HepG2 (cell line): ENCODE measurements around the gene ZNF230. TPM values are rescaled to one million over a fixed set of nuclear protein-coding genes. Genes with fewer than 3 reads are reported as not detected.

Source experiments
- AGO1 ChIP-seq: fragments of 200-400 bp; formaldehyde crosslinking; IDR thresholded peaks from 2 replicates; pipeline ENCODE4 v1.6.1; 2017; ENCODE audit warnings: mild to moderate bottlenecking, low read depth, low read length, moderate library complexity; ENCODE audit not compliant: poor library complexity, severe bottlenecking
- AKAP8 ChIP-seq: sonication (generic); formaldehyde crosslinking; IDR thresholded peaks from 2 replicates; pipeline ENCODE4 v1.5.1; 2020; ENCODE audit warnings: mild to moderate bottlenecking, missing genetic modification reagents
- ATF3 ChIP-seq: sonication (generic); formaldehyde crosslinking; IDR thresholded peaks from 2 replicates; pipeline ENCODE4 v1.4.0; 2020; ENCODE audit warnings: missing genetic modification reagents
- BCL6 ChIP-seq: IDR thresholded peaks from 2 replicates; pipeline ENCODE4 v1.6.1; 2016; ENCODE audit warnings: missing genetic modification reagents, missing compliant biosample characterization
- CHCHD3 ChIP-seq: sonication (generic); formaldehyde crosslinking; IDR thresholded peaks from 2 replicates; pipeline ENCODE4 v1.8.0; 2022; ENCODE audit warnings: mild to moderate bottlenecking, missing genetic modification reagents, moderate library complexity
- CHD2 ChIP-seq: IDR thresholded peaks from 2 replicates; pipeline ENCODE4 v1.6.1; 2011; ENCODE audit warnings: low read depth, low read length, improper control_type of control experiment
- HIVEP1 ChIP-seq: sonication (generic); formaldehyde crosslinking; IDR thresholded peaks from 2 replicates; pipeline ENCODE4 v1.4.0; 2020; ENCODE audit warnings: mild to moderate bottlenecking, missing genetic modification reagents
- KLF15 ChIP-seq: sonication (generic); formaldehyde crosslinking; IDR thresholded peaks from 2 replicates; pipeline ENCODE4 v1.8.1; 2023; ENCODE audit warnings: borderline replicate concordance, mild to moderate bottlenecking, inconsistent platforms, missing genetic modification reagents, mixed read lengths
- MAF1 ChIP-seq: sonication (generic); formaldehyde crosslinking; IDR thresholded peaks from 2 replicates; pipeline ENCODE4 v1.5.0; 2020; ENCODE audit warnings: missing genetic modification reagents, borderline replicate concordance
- MXI1 ChIP-seq: IDR thresholded peaks from 3 replicates; pipeline ENCODE4 v1.6.1; 2012; ENCODE audit warnings: low read depth, low read length, inconsistent platforms, borderline replicate concordance
- NCOA1 ChIP-seq: sonication (generic); formaldehyde crosslinking; IDR thresholded peaks from 2 replicates; pipeline ENCODE4 v1.9.0; 2021; ENCODE audit warnings: missing genetic modification reagents
- SALL1 ChIP-seq: sonication (generic); formaldehyde crosslinking; IDR thresholded peaks from 2 replicates; pipeline ENCODE4 v1.8.0; 2022; ENCODE audit warnings: mild to moderate bottlenecking, missing genetic modification reagents
- SETDB1 ChIP-seq: sonication (generic); formaldehyde crosslinking; IDR thresholded peaks from 2 replicates; pipeline ENCODE4 v1.5.1; 2020; ENCODE audit warnings: missing genetic modification reagents, mild to moderate bottlenecking, borderline replicate concordance
- SMARCE1 ChIP-seq: fragments of 450-650 bp; IDR thresholded peaks from 2 replicates; pipeline ENCODE4 v1.6.1; 2017; ENCODE audit warnings: borderline replicate concordance
- SNAPC2 ChIP-seq: sonication (generic); formaldehyde crosslinking; IDR thresholded peaks from 2 replicates; pipeline ENCODE4 v1.8.1; 2022; ENCODE audit warnings: mild to moderate bottlenecking, missing genetic modification reagents
- TIGD3 ChIP-seq: sonication (generic); formaldehyde crosslinking; IDR thresholded peaks from 2 replicates; pipeline ENCODE4 v1.5.1; 2020; ENCODE audit warnings: mild to moderate bottlenecking, missing genetic modification reagents, borderline replicate concordance
- ZBTB1 ChIP-seq: sonication (generic); formaldehyde crosslinking; IDR thresholded peaks from 2 replicates; pipeline ENCODE4 v1.4.0; 2020; ENCODE audit warnings: missing genetic modification reagents, borderline replicate concordance
- ZBTB20 ChIP-seq: sonication (generic); formaldehyde crosslinking; IDR thresholded peaks from 2 replicates; pipeline ENCODE4 v1.8.1; 2023; ENCODE audit warnings: missing genetic modification reagents, low read depth, mild to moderate bottlenecking, borderline replicate concordance
- ZBTB4 ChIP-seq: sonication (generic); formaldehyde crosslinking; IDR thresholded peaks from 2 replicates; pipeline ENCODE4 v1.4.0; 2020; ENCODE audit warnings: missing genetic modification reagents, mild to moderate bottlenecking, borderline replicate concordance
- ZFY ChIP-seq: sonication (generic); formaldehyde crosslinking; IDR thresholded peaks from 2 replicates; pipeline ENCODE4 v1.4.0; 2020; ENCODE audit warnings: missing genetic modification reagents
- ZNF251 ChIP-seq: sonication (generic); formaldehyde crosslinking; IDR thresholded peaks from 2 replicates; pipeline ENCODE4 v1.9.0; 2021; ENCODE audit warnings: mild to moderate bottlenecking, missing genetic modification reagents
- ZNF333 ChIP-seq: sonication (generic); formaldehyde crosslinking; IDR thresholded peaks from 2 replicates; pipeline ENCODE4 v1.4.0; 2020; ENCODE audit warnings: mild to moderate bottlenecking, missing genetic modification reagents, borderline replicate concordance
- ZNF484 ChIP-seq: sonication (generic); formaldehyde crosslinking; IDR thresholded peaks from 2 replicates; pipeline ENCODE4 v1.5.1; 2020; ENCODE audit warnings: mild to moderate bottlenecking, low read depth, missing genetic modification reagents, borderline replicate concordance
- ZNF512 ChIP-seq: sonication (generic); formaldehyde crosslinking; IDR thresholded peaks from 2 replicates; pipeline ENCODE4 v1.4.0; 2020; ENCODE audit warnings: mild to moderate bottlenecking, missing genetic modification reagents
- ZNF777 ChIP-seq: sonication (generic); formaldehyde crosslinking; IDR thresholded peaks from 2 replicates; pipeline ENCODE4 v1.4.0; 2020; ENCODE audit warnings: missing genetic modification reagents
- polyA plus RNA-seq, 8 experiments: library from polyadenylated mRNA; depleted of rRNA in 3 of 8; stranded (reverse) in 7 of 8; unstranded in 1 of 8; fragments of >200 nt; fragmentation: Illumina TruSeq in 4 of 8; extraction: Trizol in 4 of 8; gene quantifications; 2 replicates each; pipeline versions ENCODE4 v1.2.1 to v1.2.3, GENCODE V29; 2011 to 2016; ENCODE audit warnings: low read depth in 4 of 8, missing spikeins in 1 of 8, mixed read lengths in 1 of 8; ENCODE audit not compliant: insufficient read depth in 1 of 8
- total RNA-seq, 5 experiments: library from RNA; depleted of rRNA; stranded (reverse); fragments of >200 nt; fragmentation: Illumina TruSeq; extraction: Trizol; gene quantifications; 2 replicates each; pipeline ENCODE4 v1.2.3, GENCODE V29; 2016; ENCODE audit warnings: low read depth in 1 of 5

The ZNF230 gene
- total and polyA plus RNA-seq, 2 of the 13 experiments (the other 11 are each of a cell fraction or from before 2014, with no cell fraction given): 2.4 to 5.5 TPM

- no peak for TF ChIP-seq AKAP8 (CRISPR knock-in tag)
- TF ChIP-seq ZNF512 (CRISPR knock-in tag): no peak
- no peak for TF ChIP-seq ZBTB20 (CRISPR knock-in tag)
- TF ChIP-seq ZNF777 (CRISPR knock-in tag): peak; percentile 91
- no peak for TF ChIP-seq SETDB1 (CRISPR knock-in tag)
- TF ChIP-seq ZNF333 (CRISPR knock-in tag): no peak
- TF ChIP-seq SMARCE1: no peak
- peak; percentile 90 for TF ChIP-seq CHD2
- TF ChIP-seq MXI1: 0 out of 3 replicates have a peak, but pooled peaks have one; percentile 18
- TF ChIP-seq NCOA1 (CRISPR knock-in tag): no peak
- TF ChIP-seq ATF3 (CRISPR knock-in tag): no peak
- TF ChIP-seq ZNF251 (CRISPR knock-in tag): no peak
- no peak for TF ChIP-seq ZBTB4 (CRISPR knock-in tag)
- TF ChIP-seq KLF15 (CRISPR knock-in tag): no peak
- no peak for TF ChIP-seq SALL1 (CRISPR knock-in tag)
- TF ChIP-seq AGO1: no peak
- peak; percentile 58 for TF ChIP-seq ZFY (CRISPR knock-in tag)
- no peak for TF ChIP-seq BCL6 (CRISPR knock-in tag)
- no peak for TF ChIP-seq ZBTB1 (CRISPR knock-in tag)
- no peak for TF ChIP-seq TIGD3 (CRISPR knock-in tag)
- TF ChIP-seq HIVEP1 (CRISPR knock-in tag): no peak
- no peak for TF ChIP-seq SNAPC2 (CRISPR knock-in tag)
- no peak for TF ChIP-seq CHCHD3
- no peak for TF ChIP-seq ZNF484
- no peak for TF ChIP-seq MAF1 (CRISPR knock-in tag)
Observed at GRCh38 chr19:43983912-43984686, 18.7 kb upstream of the ZNF230 start, which contains the start of gene ZNF155 (continued).
